Mucosa of descending colon (tissue), 3 donors: Measurements from ENCODE around the gene OR52N5. TPM values are rescaled to one million over a fixed set of nuclear protein-coding genes. Genes with fewer than 3 reads are reported as not detected.

Experiments used
- ATAC-seq: fragments of 200-7000 bp; cut with Tn5 transposase; one replicate; pipeline ENCODE4 v1.9.1; 2020; ENCODE audit warnings: mild to moderate bottlenecking, moderate library complexity
- DNase-seq, 3 donors: peaks; one replicate each; pipeline ENCODE4 v3.0.0-alpha.2; 2020
- H3K36me3 ChIP-seq: fragments of 200-600 bp; one replicate; pipeline ENCODE4 v1.8.0; 2021; ENCODE audit warnings: low read depth, mild to moderate bottlenecking
- H3K4me1 ChIP-seq: fragments of 200-600 bp; one replicate; pipeline ENCODE4 v1.8.0; 2021; ENCODE audit warnings: low read depth, mild to moderate bottlenecking
- H3K4me3 ChIP-seq: fragments of 200-600 bp; one replicate; pipeline ENCODE4 v1.8.0; 2021; ENCODE audit warnings: mild to moderate bottlenecking
- H3K9me3 ChIP-seq: fragments of 200-600 bp; one replicate; pipeline ENCODE4 v1.8.0; 2021; ENCODE audit warnings: mild to moderate bottlenecking
- intact Hi-C, 2 donors: fragments of 100-400 bp; cut with DNase I in 1 of 2; cut with micrococcal nuclease in 1 of 2; formaldehyde crosslinking; loops; one replicate each; pipeline versions ENCODE4 v1.11.0 to v1.11.1; 2022; cut with DNase I, micrococcal nuclease
- total RNA-seq, 3 donors: library from RNA; stranded (reverse); fragmentation: NEBNext Ultra II Directional in 2 of 3; extraction: Animal tissue kit (Norgen Biotek cat#: 25700) in 2 of 3; gene quantifications; one replicate each; pipeline versions ENCODE4 v1.2.1 to v1.2.4, GENCODE V29; 2021 to 2023
- TF ChIP-seq, protein P1 (sequence below): fragments of 200-600 bp; IDR thresholded peaks from one replicate; pipeline ENCODE4 v1.8.0; 2022; ENCODE audit warnings: antibody characterized with exemption, mild to moderate bottlenecking
- donor health status: DM: no; HTN: no; CAD: no; lungs with moderate emphysema.
- donor health status: DM: no; HTN: no; CAD: no.
- donor health status: DM: no; HTN: yes; CAD: no.

Gene OR52N5
- total RNA-seq, 3 donors from 2014 or later = not detected

- DNase-seq = no peak
- TF ChIP-seq, protein P1, sequence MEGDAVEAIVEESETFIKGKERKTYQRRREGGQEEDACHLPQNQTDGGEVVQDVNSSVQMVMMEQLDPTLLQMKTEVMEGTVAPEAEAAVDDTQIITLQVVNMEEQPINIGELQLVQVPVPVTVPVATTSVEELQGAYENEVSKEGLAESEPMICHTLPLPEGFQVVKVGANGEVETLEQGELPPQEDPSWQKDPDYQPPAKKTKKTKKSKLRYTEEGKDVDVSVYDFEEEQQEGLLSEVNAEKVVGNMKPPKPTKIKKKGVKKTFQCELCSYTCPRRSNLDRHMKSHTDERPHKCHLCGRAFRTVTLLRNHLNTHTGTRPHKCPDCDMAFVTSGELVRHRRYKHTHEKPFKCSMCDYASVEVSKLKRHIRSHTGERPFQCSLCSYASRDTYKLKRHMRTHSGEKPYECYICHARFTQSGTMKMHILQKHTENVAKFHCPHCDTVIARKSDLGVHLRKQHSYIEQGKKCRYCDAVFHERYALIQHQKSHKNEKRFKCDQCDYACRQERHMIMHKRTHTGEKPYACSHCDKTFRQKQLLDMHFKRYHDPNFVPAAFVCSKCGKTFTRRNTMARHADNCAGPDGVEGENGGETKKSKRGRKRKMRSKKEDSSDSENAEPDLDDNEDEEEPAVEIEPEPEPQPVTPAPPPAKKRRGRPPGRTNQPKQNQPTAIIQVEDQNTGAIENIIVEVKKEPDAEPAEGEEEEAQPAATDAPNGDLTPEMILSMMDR = no peak
- no peaks in the 10 kb centered on the region for H3K4me1 ChIP-seq
- no peak for ATAC-seq
- no peaks in the 10 kb centered on the region for H3K9me3 ChIP-seq
- H3K4me3 ChIP-seq = no peak overlapping the region
- intact Hi-C loops = no loop called here
- H3K36me3 ChIP-seq = no peaks in the 10 kb centered on the region
Measured at GRCh38 chr11:5737670-5738392, 45.3 kb downstream of the OR52N5 start.

GRCh38 chr11:5737091-5737490 lies 46.1 kb downstream of the OR52N5 start:
- Histone ChIP-seq H3K36me3 (no peaks in the 10 kb centered on the region), H3K9me3 (no peaks in the 10 kb centered on the region), H3K4me3 (no peak overlapping the region), H3K4me1 (no peaks in the 10 kb centered on the region)
- TF ChIP-seq, protein P1 = no peak
- DNase-seq (no peak), ATAC-seq (no peak)
- intact Hi-C loops = no loop called here

GRCh38 chr11:5736396-5736795 lies 46.8 kb downstream of the OR52N5 start, which contains the start of gene OR56B1:
Gene OR56B1 (plus strand): TSS chr11:5736448. CDS start chr11:5736517, 69 bp downstream.
- Histone ChIP-seq H3K4me1 (no peaks in the 10 kb centered on the region), H3K9me3 (no peaks in the 10 kb centered on the region), H3K4me3 (no peak within 1 kb of the TSS), H3K36me3 (no peaks in the 10 kb centered on the region)
- TF ChIP-seq, protein P1 = no peak
- intact Hi-C loops = no loop called here
- ATAC-seq (no peak), DNase-seq (no peak)

GRCh38 chr11:5727691-5728090 lies 55.5 kb downstream of the OR52N5 start:
- TF ChIP-seq, protein P1 = no peak
- H3K4me3 ChIP-seq = no peak overlapping the region
- ATAC-seq = no peak
- DNase-seq = no peak
- H3K36me3 ChIP-seq = no peaks in the 10 kb centered on the region
- intact Hi-C loops = no loop called here
- no peaks in the 10 kb centered on the region for H3K9me3 ChIP-seq
- H3K4me1 ChIP-seq = no peaks in the 10 kb centered on the region

- no peak for ATAC-seq
- intact Hi-C loops = no loop called here
Measured at GRCh38 chr11:5726351-5726750, 56.8 kb downstream of the OR52N5 start.

More at GRCh38 chr11:5726351-5726750, 56.8 kb downstream of the OR52N5 start:
- no peak for DNase-seq
- Histone ChIP-seq H3K9me3 (no peaks in the 10 kb centered on the region), H3K36me3 (no peaks in the 10 kb centered on the region), H3K4me3 (no peak overlapping the region), H3K4me1 (no peaks in the 10 kb centered on the region)
- TF ChIP-seq, protein P1 = no peak

Other genes with a start within 250 kb of the OR52N5 start
- under 1 TPM; 0.28 to 0.46 (median 0.39) TPM for gene OR52H1, start 234.8 kb downstream of the OR52N5 start, total RNA-seq
- not detected for gene OR52B6, start 202.5 kb downstream of the OR52N5 start, total RNA-seq
- 1 to 10 TPM in 1 of 3 donors, under 1 TPM in 2; 0.43 to 4.6 (median 0.92) TPM for gene TRIM6, start 186.7 kb downstream of the OR52N5 start, total RNA-seq
- gene TRIM34, start 158.4 kb downstream of the OR52N5 start, total RNA-seq = 10 to 100 TPM in 1 of 3 donors, 1 to 10 TPM in 2; 7.3 to 11.9 (median 8.5) TPM
- gene TRIM5, start 98.3 kb downstream of the OR52N5 start, total RNA-seq = 10 to 100 TPM; 19.6 to 24.6 (median 21.5) TPM
- 10 to 100 TPM in 2 of 3 donors, 1 to 10 TPM in 1; 9.7 to 47.1 (median 31.5) TPM for gene TRIM22, start 93.6 kb downstream of the OR52N5 start, total RNA-seq
- gene OR56B1, start 46.9 kb downstream of the OR52N5 start, total RNA-seq = not detected
- not detected for gene OR52N4, start 29.1 kb downstream of the OR52N5 start, total RNA-seq
- not detected for gene OR52N1, start 7.9 kb upstream of the OR52N5 start, total RNA-seq
- not detected for gene OR52N2, start 25.6 kb upstream of the OR52N5 start, total RNA-seq
- not detected for gene OR52E6, start 58.5 kb upstream of the OR52N5 start, total RNA-seq
- gene OR52E8, start 74.3 kb upstream of the OR52N5 start, total RNA-seq = not detected
- not detected for gene OR52E4, start 97.3 kb upstream of the OR52N5 start, total RNA-seq
- not detected for gene OR52E5, start 109.9 kb upstream of the OR52N5 start, total RNA-seq
- not detected for gene OR56A3, start 158.9 kb upstream of the OR52N5 start, total RNA-seq
- not detected for gene OR56A5, start 185.1 kb upstream of the OR52N5 start, total RNA-seq
- gene OR52L1, start 203.6 kb upstream of the OR52N5 start, total RNA-seq = not detected
- gene OR56A4, start 223.6 kb upstream of the OR52N5 start, total RNA-seq = under 1 TPM in 2 of 3 donors, not detected in 1; 0.10 to 0.20 TPM
- gene OR56A1, start 247.4 kb upstream of the OR52N5 start, total RNA-seq = under 1 TPM; 0.03 to 0.09 (median 0.05) TPM